Keratinocyte (primary cell): ENCODE measurements around the gene RBM34.

Experiments
- CTCF ChIP-seq, 3 experiments: IDR thresholded peaks in 1 of 3; conservative IDR thresholded peaks in 1 of 3; optimal IDR thresholded peaks in 1 of 3; 2 replicates in 2 of 3; 3 replicates in 1 of 3; pipeline versions ENCODE3 to v1.5.1; 2011; ENCODE audit warnings: low read length in 3 of 3, mild to moderate bottlenecking in 3 of 3, moderate library complexity in 2 of 3, control low read depth in 1 of 3, inconsistent platforms in 1 of 3; ENCODE audit not compliant: insufficient read depth in 2 of 3; ENCODE audit errors: extremely low read depth in 1 of 3
- EZH2 ChIP-seq: IDR thresholded peaks from one replicate; pipeline ENCODE4 v1.6.1; 2012; ENCODE audit warnings: inconsistent platforms, mild to moderate bottlenecking, low read length, moderate library complexity

GRCh38 chr1:235168375-235168774 is 7.3 kb upstream of the RBM34 start:
- TF ChIP-seq CTCF (optimal IDR thresholded peaks at IDR 0.05 in 1 of 3, IDR thresholded peaks at IDR 0.05 in 1 of 3, conservative IDR thresholded peaks at IDR 0.05 in 1 of 3; ENCODE audit: extremely low read depth in 1 of 3, insufficient read depth in 2 of 3, low read length in 3 of 3), result no peak
- no peak for TF ChIP-seq EZH2
